ENCODE measurements around the gene NME4.
"Not testable (repeated sequence)": the region's sequence is repeated elsewhere in the genome, so short reads cannot be mapped to it uniquely, and the experiment has no call there.

The NME4 gene

GRCh38 chr16:397135-397661 is at the start of gene NME4:
Gene NME4, plus strand, starts transcription at chr16:397199. Its CDS starts 24 bp downstream, at chr16:397223.
- no peak for DNase-seq (ENCODE audit: low spot score)

- no peak for DNase-seq (ENCODE audit: low spot score)
Measured at GRCh38 chr16:347203-347602, 49.8 kb upstream of the NME4 start.

GRCh38 chr16:348495-348894 is 48.5 kb upstream of the NME4 start:
- DNase-seq (ENCODE audit: low spot score): not testable (repeated sequence)

GRCh38 chr16:349211-349610 is 47.8 kb upstream of the NME4 start:
- no peak for DNase-seq (ENCODE audit: low spot score)

- DNase-seq (ENCODE audit: low spot score): no peak
Measured at GRCh38 chr16:350203-350602, 46.8 kb upstream of the NME4 start.

GRCh38 chr16:351804-352520 is 45.0 kb upstream of the NME4 start:
- no peak for DNase-seq (ENCODE audit: low spot score)

- peak; percentile 95 for DNase-seq (ENCODE audit: low spot score)
Measured at GRCh38 chr16:352547-353403, 44.2 kb upstream of the NME4 start, which contains the start of gene AXIN1. Gene AXIN1, minus strand, starts transcription at chr16:352723. Its CDS starts 5,698 bp downstream, at chr16:347025.

- DNase-seq (ENCODE audit: low spot score): no peak
Measured at GRCh38 chr16:353404-354290, 43.4 kb upstream of the NME4 start.

- DNase-seq (ENCODE audit: low spot score): no peak
Measured at GRCh38 chr16:354291-354881, 42.6 kb upstream of the NME4 start.

GRCh38 chr16:354971-355461 is 42.0 kb upstream of the NME4 start:
- DNase-seq (ENCODE audit: low spot score): no peak

GRCh38 chr16:356741-357140 is 40.3 kb upstream of the NME4 start:
- DNase-seq (ENCODE audit: low spot score): no peak

- DNase-seq (ENCODE audit: low spot score): no peak
Measured at GRCh38 chr16:359067-359763, 37.8 kb upstream of the NME4 start.

- no peak for DNase-seq (ENCODE audit: low spot score)
Measured at GRCh38 chr16:359871-360697, 36.9 kb upstream of the NME4 start.

- no peak for DNase-seq (ENCODE audit: low spot score)
Measured at GRCh38 chr16:360698-361336, 36.2 kb upstream of the NME4 start.

GRCh38 chr16:361341-361871 is 35.6 kb upstream of the NME4 start:
- no peak for DNase-seq (ENCODE audit: low spot score)

- DNase-seq (ENCODE audit: low spot score): peak; percentile 48
Measured at GRCh38 chr16:361872-362701, 34.9 kb upstream of the NME4 start.

- not testable (repeated sequence) for DNase-seq (ENCODE audit: low spot score)
Measured at GRCh38 chr16:362702-362999, 34.3 kb upstream of the NME4 start.

GRCh38 chr16:363110-363765 is 33.8 kb upstream of the NME4 start:
- no peak for DNase-seq (ENCODE audit: low spot score)
